Stromal cell of bone marrow (primary cell): ENCODE measurements around the gene SSTR5.
"Not testable (repeated sequence)": the region's sequence is repeated elsewhere in the genome, so short reads cannot be mapped to it uniquely, and the experiment has no call there.

Source experiments
- DNase-seq: peaks from one replicate; pipeline ENCODE4 v3.0.0-alpha.2; 2012; ENCODE audit warnings: low read depth

SSTR5 gene

DNA sequence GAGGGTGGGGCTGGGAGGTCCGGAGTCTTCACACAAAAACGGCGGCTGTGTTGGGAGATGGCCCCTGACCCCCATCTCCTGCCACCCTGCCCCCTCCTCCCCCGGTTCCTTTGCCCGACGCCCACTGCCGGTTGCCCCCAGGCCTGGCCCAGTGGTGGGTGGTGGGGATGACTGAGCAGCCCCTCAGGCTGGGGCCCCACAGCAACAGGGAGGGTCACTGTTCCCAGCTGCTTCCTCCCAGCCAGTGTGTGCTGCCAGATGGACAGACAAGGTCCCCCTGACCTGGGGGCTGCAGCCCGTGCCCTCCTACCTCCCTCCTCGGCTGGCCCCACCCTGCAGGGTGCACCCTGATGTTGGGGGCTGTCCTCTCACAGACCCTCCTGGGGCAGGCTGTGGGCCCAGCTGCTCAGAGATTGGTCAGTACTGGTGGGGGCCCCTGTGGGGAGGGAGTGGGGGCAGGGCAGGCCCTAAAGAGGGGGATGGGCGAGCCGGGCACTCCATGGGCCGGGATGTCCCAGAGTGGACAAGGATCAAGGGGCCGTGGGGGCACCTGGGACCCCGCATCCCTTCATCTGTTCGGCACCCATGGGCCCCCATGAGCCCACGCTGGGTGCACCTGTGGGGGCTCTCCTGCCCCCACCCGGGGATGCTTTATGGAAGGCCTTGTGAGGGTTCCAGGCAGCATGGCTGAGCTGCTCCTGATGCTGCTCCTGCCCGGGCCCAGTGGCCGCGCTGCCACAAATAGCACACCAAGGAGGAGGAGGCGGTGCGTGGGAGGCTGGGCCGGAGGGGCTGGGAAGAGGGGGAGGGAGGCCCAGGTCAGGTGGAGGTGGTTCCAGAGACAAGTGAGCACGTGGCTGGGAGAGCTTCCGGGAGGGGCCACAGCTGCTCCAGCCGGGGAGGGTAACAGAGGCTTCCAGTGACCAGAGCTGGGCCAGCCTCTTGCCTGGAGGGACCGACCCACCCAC is 18.4 kb downstream of the SSTR5 start:
- no peak for DNase-seq

GRCh38 chr16:1091992-1092552 is 19.5 kb downstream of the SSTR5 start:
- DNase-seq = no peak

DNA sequence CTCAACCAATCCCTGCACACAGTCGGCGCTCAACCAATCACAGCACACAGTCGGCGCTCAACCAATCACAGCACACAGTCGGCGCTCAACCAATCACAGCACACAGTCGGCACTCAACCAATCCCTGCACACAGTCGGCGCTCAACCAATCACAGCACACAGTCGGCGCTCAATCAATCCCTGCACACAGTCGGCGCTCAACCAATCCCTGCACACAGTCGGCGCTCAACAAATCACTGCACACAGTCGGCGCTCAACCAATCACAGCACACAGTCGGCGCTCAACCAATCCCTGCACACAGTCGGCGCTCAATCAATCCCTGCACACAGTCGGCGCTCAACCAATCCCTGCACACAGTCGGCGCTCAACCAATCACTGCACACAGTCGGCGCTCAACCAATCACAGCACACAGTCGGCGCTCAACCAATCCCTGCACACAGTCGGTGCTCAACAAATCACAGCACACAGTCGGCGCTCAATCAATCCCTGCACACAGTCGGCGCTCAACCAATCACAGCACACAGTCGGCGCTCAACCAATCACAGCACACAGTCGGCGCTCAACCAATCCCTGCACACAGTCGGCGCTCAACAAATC is 20.2 kb downstream of the SSTR5 start:
- DNase-seq = not testable (repeated sequence)

- no peak for DNase-seq
These were observed 21.0 kb downstream of the SSTR5 start for GRCh38 chr16:1093284-1094123.

- no peak for DNase-seq
These were observed 21.6 kb downstream of the SSTR5 start for GRCh38 chr16:1094124-1094479.

DNA sequence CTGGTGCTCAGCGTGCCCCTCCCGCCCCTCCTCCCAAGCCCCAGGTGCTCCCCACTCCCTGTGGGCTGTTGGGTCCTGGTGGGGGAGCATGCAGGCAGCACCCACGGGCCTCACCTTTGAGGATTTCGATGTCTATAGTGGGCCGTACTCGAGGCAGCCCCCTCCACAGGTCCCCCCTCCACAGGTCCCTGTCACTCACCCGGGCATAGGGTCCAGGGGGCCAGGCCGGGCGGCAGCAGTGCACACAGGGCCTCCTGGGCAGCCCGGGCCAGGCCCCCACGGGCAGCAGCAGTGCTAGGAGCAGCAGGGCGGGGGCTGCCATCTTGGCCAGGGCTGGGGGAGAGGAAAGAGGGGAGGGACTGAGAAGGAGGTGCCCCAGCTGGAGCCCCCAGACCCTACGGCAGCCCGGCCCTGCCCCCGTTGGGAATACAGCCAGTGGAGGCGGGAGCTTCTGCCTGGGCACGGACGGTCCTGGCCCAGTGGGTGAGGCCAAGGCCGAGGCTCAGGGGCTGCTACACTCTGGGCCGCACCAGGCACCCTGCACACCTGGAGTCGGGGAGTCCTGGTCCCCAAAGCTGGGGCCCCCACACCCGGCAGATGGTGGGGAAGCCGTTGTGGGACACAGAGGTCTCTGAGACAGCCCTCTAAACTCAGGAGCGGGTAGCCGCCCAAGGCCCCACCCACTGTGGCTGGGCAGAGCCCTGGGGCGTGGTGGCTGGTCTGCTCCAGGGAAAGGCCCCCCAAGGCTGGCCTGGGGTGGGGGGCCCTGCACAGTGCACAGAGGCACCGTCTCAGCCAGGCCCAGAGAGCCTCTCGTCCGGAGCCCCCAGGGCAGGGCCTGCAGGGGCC is 22.3 kb downstream of the SSTR5 start:
- no peak for DNase-seq

GRCh38 chr16:1095450-1096168 is 23.1 kb downstream of the SSTR5 start:
- no peak for DNase-seq

GRCh38 chr16:1096169-1097082 is 23.9 kb downstream of the SSTR5 start, which contains the start of gene C1QTNF8:
TSS of gene C1QTNF8 (minus strand) at chr16:1096244. CDS start at chr16:1094922, 1,322 bp downstream.
- DNase-seq = no peak

GRCh38 chr16:1097156-1097555 is 24.6 kb downstream of the SSTR5 start:
- no peak for DNase-seq

GRCh38 chr16:1097800-1098199 is 25.3 kb downstream of the SSTR5 start:
- DNase-seq = no peak

DNA sequence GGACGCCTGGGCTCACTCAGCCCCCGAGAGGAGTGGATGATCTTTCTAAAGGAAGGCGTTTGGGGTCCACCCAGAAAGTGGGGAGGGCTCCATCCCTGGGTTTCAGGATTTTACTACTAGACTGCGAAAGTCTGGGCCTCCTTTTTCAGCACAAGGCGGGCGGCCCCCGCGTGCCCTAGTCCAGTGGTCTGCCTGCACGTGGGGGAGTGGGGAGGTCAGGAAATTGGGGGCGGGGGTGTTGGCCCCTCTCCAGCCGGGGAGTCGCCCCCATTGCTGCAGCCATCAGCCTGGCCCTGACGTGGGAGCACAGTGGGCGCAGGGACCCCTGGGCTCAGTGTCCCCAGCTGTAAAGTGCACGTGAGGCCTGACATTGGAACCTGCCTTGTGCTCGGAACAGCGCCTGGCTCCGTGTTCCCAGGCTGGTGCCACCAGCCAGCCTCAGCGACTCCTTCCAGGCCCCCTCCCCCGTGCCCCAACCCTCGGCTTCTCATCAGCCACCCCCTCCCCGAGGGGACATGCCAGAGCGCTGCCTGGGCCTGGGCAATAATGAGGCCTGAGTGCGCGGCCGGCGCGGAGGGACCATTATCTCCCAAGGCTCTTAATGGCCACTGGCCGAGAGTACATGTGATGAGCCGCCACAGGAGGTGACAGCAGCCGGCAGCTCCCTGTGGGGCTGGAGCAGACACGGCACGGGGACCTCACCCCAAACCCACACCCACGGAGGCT is 25.9 kb downstream of the SSTR5 start:
- no peak for DNase-seq

- no peak for DNase-seq
These were observed 26.9 kb downstream of the SSTR5 start for GRCh38 chr16:1099189-1100083.

GRCh38 chr16:1100084-1100800 is 27.7 kb downstream of the SSTR5 start:
- no peak for DNase-seq

DNA sequence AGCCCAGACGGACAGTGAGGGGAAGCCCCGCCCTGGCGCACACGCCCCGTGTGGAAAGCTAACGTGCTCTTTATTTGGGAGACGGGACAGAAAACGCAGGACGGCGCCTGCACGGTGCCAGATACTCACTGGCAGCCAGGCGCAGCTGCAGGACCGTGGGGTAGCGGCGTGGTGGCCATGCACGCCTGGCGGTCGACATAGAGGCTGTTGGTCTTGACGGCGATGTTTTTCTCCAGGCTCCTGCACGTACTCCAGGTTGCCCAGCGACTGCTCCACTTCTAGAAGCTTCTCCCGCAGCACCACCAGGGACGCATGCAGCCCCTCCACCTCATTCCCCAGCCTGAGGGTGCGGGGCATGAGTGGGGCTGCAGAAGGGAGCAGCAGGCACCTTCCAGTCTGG is 28.6 kb downstream of the SSTR5 start:
- no peak for DNase-seq

DNA sequence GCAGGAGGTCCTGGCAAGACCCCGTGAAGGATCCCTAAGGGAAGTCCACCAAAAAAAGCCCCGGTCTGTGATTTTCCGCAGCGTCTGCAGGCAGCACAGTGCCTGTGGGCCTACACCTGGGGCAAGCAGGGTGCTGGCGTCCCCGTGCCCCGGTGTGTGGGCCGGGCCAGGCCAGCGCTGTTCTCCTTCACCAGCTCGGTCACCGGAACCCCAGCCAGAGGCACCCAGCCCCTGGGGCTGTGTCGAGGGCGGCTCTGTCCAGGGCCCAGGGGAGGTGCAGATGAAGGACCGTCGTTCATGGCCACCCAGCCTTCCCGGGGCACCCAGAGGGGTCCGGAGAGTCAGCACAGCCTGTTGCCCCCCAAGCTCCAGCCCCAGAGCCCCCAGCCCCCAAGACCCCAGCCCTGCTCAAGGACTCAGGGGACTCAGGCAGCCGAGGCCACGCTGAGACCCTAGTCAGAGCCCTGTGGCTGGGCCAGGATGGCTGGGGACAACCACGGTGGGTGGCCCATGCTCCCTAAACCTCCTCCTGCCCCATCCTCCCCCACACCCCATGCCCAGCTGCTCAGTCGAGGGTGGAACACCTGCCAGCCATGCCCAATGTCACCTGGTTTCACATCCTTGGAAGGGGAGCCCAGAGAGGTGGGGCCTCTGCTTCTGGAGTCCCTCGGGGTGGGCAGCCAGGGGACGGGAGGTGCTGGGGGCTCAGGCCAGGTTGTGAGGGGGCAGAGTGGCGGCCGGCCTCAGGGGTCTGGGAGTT is 29.2 kb downstream of the SSTR5 start:
- no peak for DNase-seq

- no peak for DNase-seq
These were observed 29.8 kb downstream of the SSTR5 start for GRCh38 chr16:1102333-1102700.
